Body of pancreas (tissue), 4 donors: ENCODE data around the gene CMIP. TPM values are rescaled to one million over a fixed set of nuclear protein-coding genes. Genes with fewer than 3 reads are reported as not detected.

Experiments
- ATAC-seq: fragments of 150-250 bp; one replicate; pipeline ENCODE4 v1.9.1; 2016
- DNase-seq, 4 donors: peaks; one replicate each; pipeline ENCODE4 v3.0.0-alpha.2; 2019
- H3K27ac ChIP-seq, 4 donors: fragments of 200-600 bp; sonication (generic); 1 replicate in 3 of 4; 2 replicates in 1 of 4; pipeline versions ENCODE4 v1.5.1 to v1.6.1; 2016 to 2019; ENCODE audit warnings: mild to moderate bottlenecking in 1 of 4, mixed read lengths in 1 of 4, moderate library complexity in 1 of 4
- H3K27me3 ChIP-seq, 2 donors: fragments of 200-600 bp; sonication (generic); one replicate each; pipeline ENCODE4 v1.6.0; 2016; ENCODE audit warnings: mild to moderate bottlenecking in 1 of 2
- H3K36me3 ChIP-seq, 2 donors: fragments of 200-600 bp; sonication (generic); replicated peaks in 1 of 2; 2 replicates each; pipeline ENCODE4 v1.5.1; 2016; ENCODE audit warnings: low read depth in 2 of 2; ENCODE audit not compliant: insufficient read depth in 1 of 2
- H3K4me1 ChIP-seq: fragments of 200-600 bp; sonication (generic); one replicate; pipeline ENCODE4 v1.6.0; 2016
- H3K4me3 ChIP-seq, 2 donors: fragments of 200-600 bp; sonication (generic); 1 replicate in 1 of 2; 2 replicates in 1 of 2; pipeline ENCODE4 v1.5.1; 2016 to 2019
- H3K9me3 ChIP-seq, 3 donors: fragments of 200-600 bp; sonication (generic); 1 replicate in 2 of 3; 2 replicates in 1 of 3; pipeline ENCODE4 v1.5.1; 2016
- CTCF ChIP-seq, 7 experiments: fragments of 450-650 bp in 4 of 7; fragments of 200-600 bp in 3 of 7; sonication (generic) in 3 of 7; IDR thresholded peaks; one replicate each; pipeline ENCODE4 v1.5.1; 2016 to 2019; ENCODE audit warnings: antibody characterized with exemption in 7 of 7
- POLR2A ChIP-seq, 3 donors: fragments of 450-650 bp; IDR thresholded peaks; one replicate each; pipeline ENCODE4 v1.6.1; 2016; ENCODE audit warnings: antibody characterized with exemption in 3 of 3, mild to moderate bottlenecking in 2 of 3
- WGBS, 2 donors: methylation state at CpG; one replicate each; pipeline ENCODE4 v1.1.5; 2017; 5-methylcytosine and 5-hydroxymethylcytosine counted together
- intact Hi-C: fragments of 100-400 bp; cut with DNase I; formaldehyde crosslinking; loops from one replicate; pipeline ENCODE4 v1.15.1; 2023
- total RNA-seq, 2 donors: library from RNA; depleted of rRNA; stranded (reverse); fragments of >200 nt; gene quantifications; one replicate each; pipeline ENCODE4 v1.1.0, GENCODE V29; 2016

Gene CMIP
- total RNA-seq, 2 donors from 2014 or later: 18.7 to 18.8 TPM

GRCh38 chr16:81711657-81712319 is 267.2 kb downstream of the CMIP start:
- TF ChIP-seq CTCF (IDR thresholded peaks at IDR 0.05): no peak
- TF ChIP-seq POLR2A (IDR thresholded peaks at IDR 0.05): no peak
- Histone ChIP-seq H3K36me3 (no peaks in the 10 kb centered on the region), H3K4me3 (no peak overlapping the region), H3K27ac (no peak overlapping the region), H3K4me1 (peaks cover 16% of the 10 kb centered on the region), H3K27me3 (no peaks in the 10 kb centered on the region), H3K9me3 (no peaks in the 10 kb centered on the region)
- peak; percentile 39 for ATAC-seq
- intact Hi-C loops: no loop called here
- 63 to 79% methylated on average over 14 to 21 of the region's 21 CpGs for WGBS, 2 donors
- DNase-seq: peak in 1 of 4 donors; percentile 37

GRCh38 chr16:81712681-81713080 is 268.1 kb downstream of the CMIP start:
- Histone ChIP-seq H3K36me3 (no peaks in the 10 kb centered on the region), H3K4me3 (no peak overlapping the region), H3K27ac (no peak overlapping the region), H3K9me3 (no peaks in the 10 kb centered on the region), H3K4me1 (peaks cover 14% of the 10 kb centered on the region), H3K27me3 (no peaks in the 10 kb centered on the region)
- ATAC-seq: no peak
- intact Hi-C loops: no loop called here
- 74 to 78% methylated on average over 4 to 7 of the region's 7 CpGs for WGBS, 2 donors
- no peak for TF ChIP-seq POLR2A (IDR thresholded peaks at IDR 0.05)
- TF ChIP-seq CTCF (IDR thresholded peaks at IDR 0.05): no peak
- DNase-seq: no peak

- 81 to 84% methylated on average over 9 to 16 of the region's 16 CpGs for WGBS, 2 donors
- no peak overlapping the region for H3K4me3 ChIP-seq
- no peaks in the 10 kb centered on the region for H3K9me3 ChIP-seq
- DNase-seq: no peak
- no peaks in the 10 kb centered on the region for H3K27me3 ChIP-seq
- H3K27ac ChIP-seq: no peak overlapping the region
- TF ChIP-seq POLR2A (IDR thresholded peaks at IDR 0.05): no peak
- TF ChIP-seq CTCF (IDR thresholded peaks at IDR 0.05): no peak
- intact Hi-C loops: no loop called here
- no peak for ATAC-seq
- H3K4me1 ChIP-seq: peaks cover 7% of the 10 kb centered on the region
- H3K36me3 ChIP-seq: no peaks in the 10 kb centered on the region
Observed at GRCh38 chr16:81713295-81713772, 268.7 kb downstream of the CMIP start.

GRCh38 chr16:81713796-81714195 is 269.2 kb downstream of the CMIP start:
- DNase-seq (no peak), ATAC-seq (no peak)
- intact Hi-C loops: no loop called here
- Histone ChIP-seq H3K27me3 (no peaks in the 10 kb centered on the region), H3K36me3 (no peaks in the 10 kb centered on the region), H3K27ac (no peak overlapping the region), H3K4me3 (no peak overlapping the region), H3K4me1 (peaks cover 2% of the 10 kb centered on the region), H3K9me3 (no peaks in the 10 kb centered on the region)
- TF ChIP-seq CTCF (IDR thresholded peaks at IDR 0.05) (no peak), POLR2A (IDR thresholded peaks at IDR 0.05) (no peak)
- 79 to 93% methylated on average over 11 of the region's 11 CpGs for WGBS, 2 donors

- intact Hi-C loops: no loop called here
- DNase-seq (no peak), ATAC-seq (no peak)
- TF ChIP-seq CTCF (IDR thresholded peaks at IDR 0.05) (no peak), POLR2A (IDR thresholded peaks at IDR 0.05) (no peak)
- no peaks in the 10 kb centered on the region for H3K9me3 ChIP-seq
- no peaks in the 10 kb centered on the region for H3K4me1 ChIP-seq
- no peaks in the 10 kb centered on the region for H3K27me3 ChIP-seq
- H3K4me3 ChIP-seq: no peak overlapping the region
- WGBS, 2 donors: 89 to 92% methylated on average over 7 of the region's 7 CpGs
- no peaks in the 10 kb centered on the region for H3K36me3 ChIP-seq
- H3K27ac ChIP-seq: no peak overlapping the region
Observed at GRCh38 chr16:81714583-81714982, 270.0 kb downstream of the CMIP start.
